Subcutaneous abdominal adipose tissue (tissue), 5 donors: ENCODE data around the gene MBL2.

Experiments used
- H3K27ac ChIP-seq: one replicate; pipeline ENCODE4 v1.7.0; 2013; ENCODE audit warnings: low read depth, mild to moderate bottlenecking, inconsistent platforms, low read length, moderate library complexity
- H3K27me3 ChIP-seq, 5 donors: one replicate each; pipeline ENCODE4 v1.7.0; 2013; ENCODE audit warnings: low read length in 5 of 5, inconsistent platforms in 1 of 5; ENCODE audit not compliant: control insufficient read depth in 5 of 5, insufficient read depth in 4 of 5
- H3K36me3 ChIP-seq, 5 donors: one replicate each; pipeline ENCODE4 v1.7.0; 2013; ENCODE audit warnings: low read length in 5 of 5; ENCODE audit not compliant: control insufficient read depth in 5 of 5, insufficient read depth in 5 of 5
- H3K4me1 ChIP-seq, 5 donors: one replicate each; pipeline ENCODE4 v1.7.0; 2013; ENCODE audit warnings: low read length in 5 of 5, mild to moderate bottlenecking in 3 of 5, moderate library complexity in 1 of 5; ENCODE audit not compliant: control insufficient read depth in 5 of 5, insufficient read depth in 5 of 5
- H3K4me3 ChIP-seq, 5 donors: one replicate each; pipeline ENCODE4 v1.7.0; 2013; ENCODE audit warnings: low read length in 5 of 5, low read depth in 1 of 5
- H3K9ac ChIP-seq, 5 donors: one replicate each; pipeline ENCODE4 v1.7.0; 2013; ENCODE audit warnings: low read length in 5 of 5, mild to moderate bottlenecking in 4 of 5, moderate library complexity in 3 of 5
- H3K9me3 ChIP-seq, 5 donors: one replicate each; pipeline ENCODE4 v1.7.0; 2013; ENCODE audit warnings: low read length in 5 of 5; ENCODE audit not compliant: control insufficient read depth in 5 of 5
- donor health status: healthy.
- donor health status: healthy.
- donor health status: healthy.
- donor health status: healthy.
- donor health status: healthy.

MBL2 gene

GRCh38 chr10:52785418-52785817 is 12.8 kb upstream of the MBL2 start:
- H3K27me3 ChIP-seq: no peaks in the 10 kb centered on the region
- no peaks in the 10 kb centered on the region for H3K9me3 ChIP-seq
- no peak overlapping the region for H3K9ac ChIP-seq
- H3K4me3 ChIP-seq: no peak overlapping the region
- no peaks in the 10 kb centered on the region for H3K36me3 ChIP-seq
- H3K27ac ChIP-seq: no peak overlapping the region
- H3K4me1 ChIP-seq: no peaks in the 10 kb centered on the region

- Histone ChIP-seq H3K36me3 (no peaks in the 10 kb centered on the region), H3K27ac (no peak overlapping the region), H3K9ac (no peak overlapping the region), H3K4me3 (no peak overlapping the region), H3K4me1 (no peaks in the 10 kb centered on the region), H3K9me3 (no peaks in the 10 kb centered on the region), H3K27me3 (peaks cover 1 to 8% (median 3%) of the 10 kb centered on the region in 5 donors)
These were observed 11.1 kb upstream of the MBL2 start for GRCh38 chr10:52783726-52784125.

- Histone ChIP-seq H3K4me3 (no peak overlapping the region), H3K27ac (no peak overlapping the region), H3K4me1 (no peaks in the 10 kb centered on the region), H3K27me3 (peaks cover 3 to 12% (median 5%) of the 10 kb centered on the region in 5 donors), H3K9me3 (no peaks in the 10 kb centered on the region), H3K36me3 (no peaks in the 10 kb centered on the region), H3K9ac (no peak overlapping the region)
These were observed 10.0 kb upstream of the MBL2 start for GRCh38 chr10:52782554-52782953.

- no peaks in the 10 kb centered on the region for H3K4me1 ChIP-seq
- H3K9ac ChIP-seq: no peak overlapping the region
- peaks cover 3 to 12% (median 5%) of the 10 kb centered on the region in 5 donors for H3K27me3 ChIP-seq
- no peaks in the 10 kb centered on the region for H3K36me3 ChIP-seq
- H3K4me3 ChIP-seq: no peak overlapping the region
- H3K9me3 ChIP-seq: no peaks in the 10 kb centered on the region
- H3K27ac ChIP-seq: no peak overlapping the region
These were observed 8.0 kb upstream of the MBL2 start for GRCh38 chr10:52780391-52781155.

- Histone ChIP-seq H3K4me1 (no peaks in the 10 kb centered on the region), H3K27ac (no peak overlapping the region), H3K9ac (no peak overlapping the region), H3K27me3 (peaks cover 3 to 12% (median 5%) of the 10 kb centered on the region in 5 donors), H3K4me3 (no peak overlapping the region), H3K9me3 (no peaks in the 10 kb centered on the region), H3K36me3 (no peaks in the 10 kb centered on the region)
These were observed 7.2 kb upstream of the MBL2 start for GRCh38 chr10:52779541-52780390.

GRCh38 chr10:52778511-52779392 is 6.2 kb upstream of the MBL2 start:
- H3K27ac ChIP-seq: no peak overlapping the region
- no peaks in the 10 kb centered on the region for H3K9me3 ChIP-seq
- H3K36me3 ChIP-seq: no peaks in the 10 kb centered on the region
- peaks cover 3 to 12% (median 5%) of the 10 kb centered on the region in 5 donors for H3K27me3 ChIP-seq
- no peaks in the 10 kb centered on the region for H3K4me1 ChIP-seq
- no peak overlapping the region for H3K9ac ChIP-seq
- no peak overlapping the region for H3K4me3 ChIP-seq

- Histone ChIP-seq H3K27me3 (peaks cover 3 to 12% (median 5%) of the 10 kb centered on the region in 5 donors), H3K9ac (no peak overlapping the region), H3K36me3 (no peaks in the 10 kb centered on the region), H3K27ac (no peak overlapping the region), H3K4me3 (no peak overlapping the region), H3K4me1 (no peaks in the 10 kb centered on the region), H3K9me3 (no peaks in the 10 kb centered on the region)
These were observed 4.8 kb upstream of the MBL2 start for GRCh38 chr10:52777414-52777813.

- Histone ChIP-seq H3K4me1 (no peaks in the 10 kb centered on the region), H3K9ac (no peak overlapping the region), H3K36me3 (no peaks in the 10 kb centered on the region), H3K27ac (no peak overlapping the region), H3K4me3 (no peak overlapping the region), H3K9me3 (no peaks in the 10 kb centered on the region), H3K27me3 (peaks cover 3 to 12% (median 5%) of the 10 kb centered on the region in 5 donors)
These were observed 3.9 kb upstream of the MBL2 start for GRCh38 chr10:52776471-52776903.

- Histone ChIP-seq H3K36me3 (no peaks in the 10 kb centered on the region), H3K27me3 (peaks cover 3 to 12% (median 5%) of the 10 kb centered on the region in 5 donors), H3K4me3 (no peak overlapping the region), H3K4me1 (no peaks in the 10 kb centered on the region), H3K9me3 (no peaks in the 10 kb centered on the region), H3K9ac (no peak overlapping the region), H3K27ac (no peak overlapping the region)
These were observed 2.6 kb upstream of the MBL2 start for GRCh38 chr10:52775132-52775647.
